ENCODE results near the gene AHRR.

AHRR gene

DNA sequence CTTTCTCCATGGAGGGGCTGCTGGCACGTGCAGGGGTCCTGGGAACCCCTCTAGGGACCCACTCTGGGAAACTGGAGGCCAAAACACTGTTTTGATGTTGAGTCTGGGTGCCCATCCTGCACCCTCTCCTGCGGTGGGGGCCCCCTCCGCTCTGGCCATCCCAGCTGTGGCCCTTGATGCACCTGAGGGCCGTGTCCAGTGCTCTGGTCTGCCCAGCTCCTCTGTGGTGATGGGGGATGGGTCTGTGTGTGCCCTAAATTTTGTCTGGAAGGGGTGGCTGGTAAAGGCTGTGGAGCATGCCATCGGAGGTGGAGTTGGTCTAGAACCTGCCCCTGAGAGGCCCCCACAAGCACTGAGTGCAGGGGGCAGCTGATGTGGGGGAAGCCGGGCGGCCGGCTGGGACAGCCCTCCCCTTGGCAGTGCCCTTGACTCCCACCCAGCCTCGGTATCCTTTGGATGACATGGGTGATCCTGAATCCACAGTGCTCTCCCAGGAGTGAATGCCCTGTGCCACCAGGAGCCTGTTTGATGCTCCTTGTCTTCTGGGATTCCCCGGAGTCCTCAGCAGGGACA, 26.3 kb downstream of the AHRR start:
- no peak for DNase-seq

DNA sequence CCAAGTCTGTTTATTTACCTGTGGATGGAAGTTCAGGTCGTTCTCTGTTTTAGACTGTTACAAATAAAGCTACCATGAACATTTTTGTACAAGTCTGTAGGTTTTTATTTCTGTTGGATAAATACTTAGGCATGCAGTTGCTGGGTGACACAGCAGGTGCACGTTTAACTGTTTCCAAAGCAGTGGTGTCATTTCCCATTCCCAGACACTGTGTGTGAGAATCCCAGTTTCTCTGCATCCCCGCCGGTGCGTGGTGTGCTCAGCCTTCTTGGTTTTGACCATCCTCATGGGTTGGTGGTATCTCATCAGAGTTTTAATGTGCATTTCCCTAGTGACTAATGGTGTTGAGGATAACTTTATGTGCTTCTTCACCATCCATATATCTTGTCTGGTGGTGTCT, 27.2 kb downstream of the AHRR start:
- no peak for DNase-seq

DNA sequence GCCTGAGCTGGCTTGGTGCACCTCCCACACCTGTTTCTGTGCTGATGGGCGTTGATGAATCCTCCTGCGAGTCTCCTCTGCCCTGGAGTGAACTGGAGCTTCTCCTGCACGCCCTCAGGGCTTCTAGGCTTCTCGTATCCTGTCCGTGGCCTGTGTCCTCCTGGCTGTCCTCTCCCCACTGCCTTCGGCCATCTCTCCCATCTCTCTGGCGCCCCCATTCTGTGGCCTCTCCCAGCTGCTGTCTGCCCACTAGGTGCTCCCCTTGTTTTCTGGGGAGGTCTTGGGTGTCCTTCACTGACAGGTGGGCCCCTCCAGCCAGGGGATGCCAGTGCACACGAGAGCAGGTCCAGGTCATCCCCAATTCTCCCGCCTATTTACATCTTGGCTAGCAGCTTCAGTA, 28.8 kb downstream of the AHRR start:
- no peak for DNase-seq

DNA sequence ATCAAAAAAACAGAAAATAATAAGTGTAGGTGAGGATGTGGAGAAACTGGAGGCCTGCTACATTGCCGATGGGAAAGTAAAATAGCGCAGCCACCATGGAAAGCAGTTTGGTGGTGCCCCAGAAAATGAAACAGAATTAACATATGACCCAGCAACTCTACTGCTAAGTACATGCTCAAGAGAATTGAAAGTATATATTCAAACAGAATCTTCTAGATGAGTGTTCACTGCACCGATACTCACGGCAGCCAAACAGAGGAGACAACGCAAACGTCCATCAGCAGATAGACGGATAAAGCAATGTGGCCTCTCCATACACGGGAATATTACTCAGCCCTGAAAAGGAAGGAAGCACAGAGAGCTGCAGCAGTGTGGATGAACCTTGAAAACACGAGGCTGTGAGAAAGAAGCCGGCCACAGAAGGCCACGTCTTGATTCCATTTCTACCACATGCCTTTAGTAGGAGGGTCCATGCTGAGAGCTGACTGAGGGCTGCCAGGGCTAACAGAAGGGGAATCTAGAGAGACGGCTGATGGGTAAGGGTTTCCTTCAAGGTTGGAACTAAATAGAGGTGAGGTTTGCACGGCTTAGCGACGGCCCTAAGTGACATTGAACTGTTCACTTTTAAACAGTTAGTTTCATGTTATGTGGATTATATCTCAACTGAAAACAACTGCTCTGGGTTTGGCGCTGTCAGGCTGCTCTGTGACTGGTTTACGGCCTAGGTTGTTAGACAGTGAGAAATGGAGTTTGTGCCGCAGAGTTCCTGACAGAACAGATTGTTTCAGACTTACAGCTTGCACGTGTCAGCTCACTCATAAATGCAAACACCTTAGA, 29.8 kb downstream of the AHRR start:
- no peak for DNase-seq

DNA sequence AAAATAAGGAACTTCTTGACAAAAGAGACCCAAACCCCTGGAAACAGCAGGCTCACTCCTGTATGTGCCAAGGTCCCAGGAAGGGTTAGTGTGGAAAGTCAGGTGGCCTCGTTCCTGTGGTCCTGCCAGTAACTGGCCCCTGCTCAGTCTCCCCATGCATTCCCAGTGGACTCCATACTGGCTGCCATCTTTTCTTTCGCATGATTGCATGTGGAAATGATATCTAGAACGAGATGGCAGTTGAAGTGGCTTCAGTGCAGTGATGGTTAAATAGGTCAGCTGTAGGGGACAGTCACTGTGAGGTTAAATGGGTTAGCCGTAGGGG, 30.4 kb downstream of the AHRR start:
- DNase-seq, result no peak

DNA sequence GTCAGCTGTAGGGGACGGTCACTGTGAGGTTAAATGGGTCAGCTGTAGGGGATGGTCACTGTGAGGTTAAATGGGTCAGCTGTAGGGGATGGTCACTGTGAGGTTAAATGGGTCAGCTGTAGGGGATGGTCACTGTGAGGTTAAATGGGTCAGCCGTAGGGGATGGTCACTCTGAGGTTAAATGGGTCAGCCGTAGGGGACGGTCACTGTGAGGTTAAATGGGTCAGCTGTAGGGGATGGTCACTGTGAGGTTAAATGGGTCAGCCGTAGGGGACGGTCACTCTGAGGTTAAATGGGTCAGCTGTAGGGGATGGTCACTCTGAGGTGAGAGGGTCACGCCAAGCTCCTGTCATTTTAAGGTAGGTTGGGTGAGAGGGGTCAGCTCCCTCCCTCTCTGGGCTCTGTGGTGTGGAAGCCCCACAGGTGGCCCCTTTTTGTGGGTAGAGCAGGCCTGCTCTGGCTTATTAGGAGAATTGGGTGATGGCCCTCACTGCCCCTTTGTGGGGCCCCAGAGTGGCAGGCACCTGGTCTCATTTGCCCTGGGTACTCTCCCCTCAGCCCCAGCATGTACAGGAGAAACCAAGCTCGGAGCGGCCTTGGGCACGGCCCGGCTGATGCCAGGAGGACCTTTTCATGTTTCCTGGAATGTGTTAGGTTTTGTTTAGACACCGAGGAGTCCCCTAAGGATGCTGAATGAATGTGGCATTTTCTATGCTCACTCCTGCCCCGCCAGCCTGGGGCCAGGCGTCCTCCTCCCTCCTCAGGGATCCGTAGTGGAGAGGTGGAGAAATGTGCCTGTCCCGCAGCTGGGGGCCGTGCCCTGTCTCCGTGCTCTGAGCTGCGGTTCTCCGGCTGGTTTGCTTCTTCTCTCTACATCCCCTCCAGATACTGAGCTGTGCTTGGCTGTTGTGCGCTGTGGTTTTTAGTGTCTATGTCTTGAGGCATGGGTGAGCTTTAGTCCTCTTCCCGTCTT, 31.4 kb downstream of the AHRR start:
- DNase-seq, result no peak

DNA sequence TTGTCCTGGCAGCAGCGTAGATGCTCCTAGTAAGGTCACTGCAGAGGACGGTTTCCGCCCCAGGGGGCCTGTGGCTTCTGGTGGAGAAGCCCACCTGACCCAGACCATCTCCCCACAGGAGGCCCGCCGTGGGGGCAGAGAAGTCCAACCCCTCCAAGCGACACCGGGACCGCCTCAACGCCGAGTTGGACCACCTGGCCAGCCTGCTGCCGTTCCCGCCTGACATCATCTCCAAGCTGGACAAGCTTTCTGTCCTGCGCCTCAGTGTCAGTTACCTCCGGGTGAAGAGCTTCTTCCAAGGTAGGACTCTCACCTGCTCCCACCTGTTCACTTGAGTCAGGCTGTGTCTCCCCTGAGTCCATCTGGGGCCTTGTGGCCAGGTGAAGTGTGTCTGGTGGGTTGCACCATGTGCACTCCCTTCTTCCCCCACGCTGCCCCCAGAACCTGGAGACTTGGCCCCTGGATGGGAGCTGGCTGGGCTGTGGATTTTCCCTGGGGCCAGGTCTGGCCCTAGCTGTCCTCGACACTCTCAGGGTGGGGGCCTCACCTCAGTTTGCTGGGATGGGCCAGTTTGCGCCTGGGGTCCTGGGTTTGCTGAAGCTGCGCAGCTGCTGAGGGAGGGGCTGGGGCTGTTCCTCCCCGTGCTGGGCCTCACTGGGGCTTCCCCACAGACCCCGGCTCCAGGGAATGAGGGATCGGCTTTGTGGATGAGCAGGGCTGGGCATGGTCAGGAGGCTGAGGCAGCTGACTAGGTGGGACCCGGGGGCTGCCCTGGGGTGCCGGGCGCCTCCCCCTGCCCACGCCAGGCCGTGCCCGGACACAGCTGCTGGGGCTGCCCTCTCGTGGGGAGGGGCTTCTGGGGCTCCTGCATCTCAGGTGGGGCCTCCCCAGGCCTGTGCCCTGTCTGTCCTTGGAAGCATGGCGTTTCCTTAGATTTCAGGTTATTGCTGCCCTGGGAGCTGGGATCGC, 32.4 kb downstream of the AHRR start:
- no peak for DNase-seq

DNA sequence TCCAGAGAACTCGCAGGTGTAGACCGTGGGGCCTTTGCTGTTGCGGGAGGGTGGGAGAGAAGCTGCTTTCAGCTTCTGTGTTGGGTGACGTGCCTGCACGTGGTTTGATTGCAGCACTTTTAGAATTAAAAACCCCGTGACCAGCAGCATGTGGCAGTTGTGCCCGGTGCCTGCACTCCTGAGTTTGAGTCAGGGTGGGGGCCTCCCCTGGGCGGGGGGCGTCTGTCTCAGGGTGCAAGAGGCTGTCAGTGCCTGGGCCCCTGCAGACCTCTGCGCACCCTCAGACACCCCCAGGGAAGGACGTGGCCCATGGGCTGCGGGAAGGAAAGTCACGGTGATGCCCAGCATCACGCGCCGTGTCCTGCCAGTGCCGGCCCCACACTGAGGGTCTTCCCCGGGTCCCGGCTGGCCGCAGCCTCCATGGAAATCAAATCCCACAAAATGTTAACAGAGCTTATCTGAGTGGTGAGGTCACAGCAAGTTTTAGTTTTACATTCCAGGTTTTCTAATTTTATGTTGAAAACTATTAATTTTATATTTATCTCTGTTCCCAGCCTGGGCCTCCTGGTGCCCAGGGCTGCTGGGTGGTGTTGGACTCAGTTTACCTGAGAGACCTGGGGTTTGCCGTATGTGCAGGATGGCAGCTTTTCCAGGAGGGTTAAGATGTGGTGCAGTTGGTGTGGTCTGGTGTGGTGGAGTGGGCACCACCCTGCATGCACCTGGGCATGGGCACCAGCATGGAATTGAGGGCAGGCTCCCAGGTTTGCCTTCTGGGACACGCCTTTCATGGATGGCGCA, 33.3 kb downstream of the AHRR start:
- DNase-seq, result no peak

DNA sequence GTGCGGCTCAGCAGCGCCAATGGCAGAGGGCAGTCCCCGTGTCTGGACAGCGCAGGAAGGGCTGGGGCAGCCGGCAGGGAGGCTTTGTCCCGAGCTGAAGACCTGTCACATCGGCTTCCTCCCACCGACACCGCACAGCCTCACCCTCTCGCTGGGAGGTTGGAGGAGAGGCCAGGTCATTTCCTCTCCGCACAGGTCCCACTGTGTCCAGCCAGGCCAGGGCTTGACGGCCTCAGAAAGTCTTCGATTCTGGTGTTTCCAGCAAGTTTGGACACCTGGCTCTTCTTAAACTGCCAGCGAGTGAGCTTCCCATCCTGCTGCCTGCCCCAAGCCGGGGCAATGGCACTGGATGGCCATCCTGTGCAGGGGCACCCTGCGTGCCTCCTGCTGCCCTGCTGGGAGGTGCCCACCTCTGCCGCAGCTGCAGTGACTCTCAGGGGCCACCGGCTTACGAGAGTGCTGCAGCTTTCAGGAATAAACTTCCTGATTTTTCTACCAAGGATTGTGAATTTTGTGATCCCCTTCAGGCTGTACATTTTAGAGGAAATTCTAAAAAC, 33.9 kb downstream of the AHRR start:
- DNase-seq, result no peak

DNA sequence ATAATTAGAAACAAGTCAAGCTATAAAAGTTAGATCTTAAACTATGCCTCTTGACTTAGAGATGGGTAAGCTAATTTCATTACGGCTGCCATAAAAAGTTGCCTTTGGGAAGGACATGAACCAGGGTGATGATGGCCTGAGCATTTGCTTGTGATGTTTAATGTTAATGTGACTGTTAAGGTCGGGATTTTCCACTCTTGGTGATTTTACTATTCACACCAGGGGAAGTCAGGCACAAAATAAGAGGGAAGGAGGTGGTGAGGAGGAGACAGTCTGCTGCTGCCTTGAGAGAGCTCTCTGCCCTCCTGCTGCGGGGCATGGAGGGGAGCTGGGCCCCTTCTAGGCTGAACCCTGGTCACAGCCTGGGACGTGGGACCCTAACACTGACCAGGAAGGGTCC, 34.4 kb downstream of the AHRR start:
- DNase-seq, result no peak

DNA sequence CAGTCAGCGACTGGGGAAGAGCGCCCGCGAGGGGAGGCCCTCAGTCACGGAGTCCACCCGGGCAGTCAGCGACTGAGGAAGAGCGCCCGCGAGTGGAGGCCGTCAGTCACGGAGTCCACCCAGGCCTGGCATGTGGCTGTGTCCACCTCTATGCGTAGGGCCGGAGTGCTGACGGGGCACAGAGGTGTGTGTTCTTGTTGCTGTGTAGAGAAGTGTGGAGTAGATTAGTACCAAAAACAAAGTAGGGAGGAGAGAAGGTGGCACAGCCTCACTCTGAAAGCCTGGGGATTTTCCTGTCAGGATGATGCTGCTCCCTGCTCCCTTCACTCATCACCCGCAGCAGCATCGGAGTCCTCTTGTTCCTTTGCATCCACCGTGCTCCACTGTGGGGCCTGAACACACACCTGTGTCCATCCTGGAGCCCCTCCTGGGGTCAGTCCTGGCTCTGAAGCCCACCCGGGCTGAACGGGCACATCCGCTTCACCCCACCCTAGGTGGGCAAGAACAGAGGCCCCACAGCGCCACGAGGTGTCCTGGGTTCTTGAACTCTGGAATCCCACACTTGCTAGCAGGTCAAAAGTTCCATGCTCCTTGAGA, 37.9 kb downstream of the AHRR start:
- DNase-seq, result no peak

DNA sequence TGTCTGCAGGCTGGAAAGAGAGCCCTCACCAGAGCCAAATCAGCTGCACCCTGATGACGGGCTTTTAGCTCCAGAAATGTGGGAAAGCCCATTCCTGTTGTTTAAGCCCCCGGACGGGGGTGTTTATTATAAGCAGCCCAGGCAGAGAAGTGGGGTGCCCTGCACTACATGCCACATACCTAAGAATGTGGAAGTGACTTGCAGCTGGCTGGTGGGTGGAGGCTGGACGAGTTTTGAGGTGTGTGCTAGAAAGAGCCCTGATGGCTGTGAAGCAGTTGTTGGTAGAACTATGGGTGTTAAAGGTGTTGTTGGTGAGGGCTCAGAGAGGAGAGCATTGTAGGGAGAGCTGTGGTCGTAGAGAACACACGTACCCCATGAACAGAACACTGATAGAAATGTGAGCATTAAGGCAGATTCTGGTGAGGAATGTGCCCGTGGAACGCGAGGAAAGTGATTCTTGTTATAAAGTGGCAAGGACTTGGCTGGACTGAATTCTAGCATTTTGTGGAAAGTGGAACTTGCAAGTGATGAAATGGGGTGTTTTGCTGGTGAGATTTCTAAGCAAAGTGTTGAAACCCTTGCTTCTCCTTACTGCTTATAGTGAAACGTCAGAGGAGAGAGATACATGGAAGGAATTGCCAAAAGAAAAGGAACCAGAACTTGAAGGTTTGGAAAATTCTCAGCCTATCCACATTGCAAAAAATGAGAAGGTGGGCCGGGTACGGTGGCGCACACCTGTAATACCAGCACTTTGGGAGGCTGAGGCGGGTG, 38.9 kb downstream of the AHRR start:
- DNase-seq, result no peak

DNA sequence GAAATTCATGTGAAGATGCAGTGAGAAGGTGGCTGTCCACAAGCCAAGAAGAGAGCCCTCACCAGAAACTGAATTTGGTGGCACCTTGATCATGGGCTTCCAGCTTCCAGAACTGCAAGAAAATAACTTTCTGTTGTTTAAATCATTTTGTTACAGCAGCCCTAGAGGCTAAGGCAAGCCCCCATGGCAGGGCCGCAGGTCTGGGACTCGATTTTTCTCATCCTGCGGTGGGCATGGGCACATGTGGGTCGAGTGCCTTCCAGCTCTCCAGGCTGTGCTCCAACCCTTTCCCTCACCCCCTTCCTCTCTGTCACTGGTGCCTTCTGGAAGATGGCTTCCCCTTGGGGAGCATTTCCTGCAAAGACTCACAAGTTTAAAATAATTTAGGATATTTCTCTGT, 40.7 kb downstream of the AHRR start:
- no peak for DNase-seq

DNA sequence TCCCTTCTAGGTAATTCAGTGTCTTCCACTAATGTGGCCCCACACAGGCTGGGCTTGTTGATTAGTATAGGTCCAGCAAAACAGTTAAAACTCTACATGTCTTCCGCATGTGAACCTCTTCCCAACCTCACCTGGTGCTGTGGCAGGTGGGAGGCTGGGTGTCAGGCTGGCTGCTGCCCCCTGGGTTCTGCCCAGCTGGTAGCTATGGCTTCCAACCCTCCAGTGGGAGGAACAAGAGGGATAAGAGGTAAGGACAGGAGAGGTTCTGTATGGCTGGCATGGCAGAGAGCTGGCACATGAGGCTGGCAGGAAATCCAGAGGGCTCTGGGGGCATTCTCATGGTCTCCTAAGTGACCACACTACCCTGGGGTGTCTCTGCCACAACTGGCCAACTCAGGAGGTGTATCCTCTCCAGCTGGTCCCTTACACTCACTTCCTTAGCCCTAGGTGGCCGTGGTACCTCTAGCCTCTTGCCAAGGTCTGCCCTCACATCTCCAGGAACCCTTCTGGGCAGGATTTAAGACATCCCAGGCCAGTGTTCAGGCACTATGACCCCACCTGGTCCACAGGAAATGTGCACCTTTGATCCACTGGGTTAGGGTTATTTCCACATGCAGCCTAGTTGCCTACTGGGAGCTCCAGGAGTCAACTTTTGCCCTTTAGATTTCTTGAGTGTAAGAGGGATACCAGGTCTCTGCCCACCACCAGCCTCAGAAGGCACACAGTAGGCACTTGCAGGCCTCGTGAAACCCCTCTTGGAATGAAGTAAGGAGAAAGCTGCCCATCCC, 41.7 kb downstream of the AHRR start:
- no peak for DNase-seq

DNA sequence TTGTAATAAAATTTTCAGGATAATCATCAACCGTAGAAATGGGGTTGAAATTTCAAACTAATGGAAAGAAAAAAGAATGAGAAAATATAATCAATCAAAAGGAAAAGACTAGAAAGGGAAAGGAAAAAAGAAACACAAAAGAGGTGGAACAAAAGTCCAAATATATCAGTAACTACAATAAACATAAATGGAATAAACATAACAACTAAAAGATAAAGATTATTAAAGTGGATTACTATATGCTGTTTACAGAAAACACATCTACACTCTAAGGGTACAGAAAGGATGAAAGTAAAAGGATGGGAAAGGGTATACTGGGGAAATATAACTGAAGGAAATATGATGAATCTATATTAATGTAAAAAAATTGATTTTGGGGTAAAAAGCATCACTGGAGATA, 43.0 kb downstream of the AHRR start:
- DNase-seq, result no peak

DNA sequence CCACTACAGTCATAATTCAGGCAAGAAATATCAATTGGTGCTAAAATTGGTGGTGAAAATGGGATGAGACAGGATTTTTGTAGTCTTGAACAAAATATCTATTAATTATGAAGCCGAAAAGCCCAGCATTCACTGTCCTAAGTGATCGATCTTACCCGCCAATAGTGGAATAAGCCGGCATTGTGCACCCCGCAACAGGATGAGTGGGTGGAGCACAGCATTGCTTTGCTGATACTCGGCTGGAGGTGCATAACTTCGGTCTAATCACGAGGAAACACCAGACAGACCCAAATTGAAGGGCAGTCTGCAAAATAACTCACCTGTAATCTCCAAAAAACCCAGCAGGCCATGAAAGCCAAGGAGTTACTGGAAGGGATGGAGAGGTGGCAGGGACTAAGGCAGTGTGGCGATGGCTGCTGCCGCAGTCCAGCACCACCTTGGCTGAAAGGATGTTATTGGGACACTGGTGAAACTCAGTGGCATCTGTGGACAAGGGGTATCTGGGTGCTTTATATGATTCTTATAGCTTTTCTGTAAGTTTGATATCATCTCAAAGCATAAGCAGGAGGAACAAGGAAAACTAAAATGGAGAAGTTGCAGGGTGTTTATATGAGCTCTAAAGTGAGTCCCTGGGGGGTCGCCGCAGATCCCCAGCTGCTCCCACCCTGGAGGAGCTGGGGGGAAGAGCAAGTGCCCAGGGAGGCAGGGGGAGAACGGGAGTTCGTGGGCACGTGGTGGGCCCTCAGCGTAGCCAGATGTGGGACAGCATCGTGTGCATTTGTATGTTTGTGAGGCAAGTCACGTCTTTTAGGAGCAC, 45.2 kb downstream of the AHRR start:
- no peak for DNase-seq

DNA sequence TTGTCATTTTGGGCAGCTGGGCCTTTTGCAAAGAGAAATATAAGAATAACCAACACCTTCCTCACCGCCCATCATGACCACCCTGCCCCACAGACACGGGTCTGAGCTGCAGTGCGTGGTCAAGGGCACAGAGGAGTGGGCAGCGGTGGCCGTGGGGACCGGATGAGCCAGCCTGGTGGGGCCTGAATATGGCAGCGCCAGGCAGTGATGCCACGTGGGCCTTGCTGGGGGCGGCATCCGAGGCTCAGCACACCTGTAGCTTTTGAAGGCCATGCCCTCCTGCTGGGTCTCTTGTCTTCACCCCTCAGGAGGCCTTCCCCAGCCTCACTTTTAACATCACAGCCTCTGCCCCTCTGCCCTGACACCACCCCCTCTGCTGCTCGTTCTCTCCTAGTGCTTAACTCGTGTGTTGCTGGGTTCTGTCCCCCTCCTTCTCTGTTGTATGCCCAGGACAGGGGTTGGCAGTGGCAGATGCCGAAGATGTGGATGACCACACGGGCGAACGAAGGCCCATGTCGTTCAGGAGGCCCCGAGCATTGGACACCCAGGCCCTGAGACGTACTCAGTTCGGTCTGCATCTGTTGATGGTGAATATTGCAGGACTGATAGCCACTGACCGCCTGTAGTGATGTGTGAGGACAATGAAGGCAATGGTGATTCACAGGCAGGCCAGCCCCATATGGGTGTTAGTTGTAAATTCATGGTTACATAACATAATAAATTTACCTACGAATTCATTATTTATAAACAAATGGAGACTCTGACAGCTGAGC, 46.0 kb downstream of the AHRR start:
- DNase-seq, result no peak
